ENCODE results near the gene ENDOV.

Gene ENDOV

GRCh38 chr17:80414508-80414802, 512 bp upstream of the ENDOV start:
- no peak for DNase-seq (ENCODE audit: low spot score)
- no peak for TF ChIP-seq CTCF (IDR thresholded peaks at IDR 0.05; ENCODE audit: extremely low read depth, insufficient read depth, missing control alignments)
- in situ Hi-C loops (cut with MboI; ENCODE audit: low pct_unique_long_range_greater_than_20kb, low sequenced_read_pairs, unreplicated experiment) = no loop called here

- in situ Hi-C loops (cut with MboI; ENCODE audit: low pct_unique_long_range_greater_than_20kb, low sequenced_read_pairs, unreplicated experiment) = no loop called here
- TF ChIP-seq CTCF (IDR thresholded peaks at IDR 0.05; ENCODE audit: extremely low read depth, insufficient read depth, missing control alignments) = no peak
- DNase-seq (ENCODE audit: low spot score) = no peak
Measured at GRCh38 chr17:80415626-80416137, 715 bp downstream of the ENDOV start.

- in situ Hi-C loops (cut with MboI; ENCODE audit: low pct_unique_long_range_greater_than_20kb, low sequenced_read_pairs, unreplicated experiment) = no loop called here
- no peak for TF ChIP-seq CTCF (IDR thresholded peaks at IDR 0.05; ENCODE audit: extremely low read depth, insufficient read depth, missing control alignments)
- peak; percentile 11 for DNase-seq (ENCODE audit: low spot score)
Measured at GRCh38 chr17:80416260-80416939, 1.4 kb downstream of the ENDOV start.

- TF ChIP-seq CTCF (IDR thresholded peaks at IDR 0.05; ENCODE audit: extremely low read depth, insufficient read depth, missing control alignments) = no peak
- peak; percentile 2 for DNase-seq (ENCODE audit: low spot score)
- in situ Hi-C loops (cut with MboI; ENCODE audit: low pct_unique_long_range_greater_than_20kb, low sequenced_read_pairs, unreplicated experiment) = no loop called here
Measured at GRCh38 chr17:80416940-80417293, 1.9 kb downstream of the ENDOV start.

- in situ Hi-C loops (cut with MboI; ENCODE audit: low pct_unique_long_range_greater_than_20kb, low sequenced_read_pairs, unreplicated experiment) = no loop called here
- TF ChIP-seq CTCF (IDR thresholded peaks at IDR 0.05; ENCODE audit: extremely low read depth, insufficient read depth, missing control alignments) = no peak
- no peak for DNase-seq (ENCODE audit: low spot score)
Measured at GRCh38 chr17:80418589-80418988, 3.6 kb downstream of the ENDOV start.

GRCh38 chr17:80419255-80419654, 4.3 kb downstream of the ENDOV start:
- DNase-seq (ENCODE audit: low spot score) = no peak
- no peak for TF ChIP-seq CTCF (IDR thresholded peaks at IDR 0.05; ENCODE audit: extremely low read depth, insufficient read depth, missing control alignments)
- in situ Hi-C loops (cut with MboI; ENCODE audit: low pct_unique_long_range_greater_than_20kb, low sequenced_read_pairs, unreplicated experiment) = no loop called here
